ENCODE results near the gene OSBPL8. TPM values are rescaled to one million over a fixed set of nuclear protein-coding genes. Genes with fewer than 3 reads are reported as not detected.

The OSBPL8 gene
- polyA plus RNA-seq, 1 experiment: 31.2 TPM

DNA sequence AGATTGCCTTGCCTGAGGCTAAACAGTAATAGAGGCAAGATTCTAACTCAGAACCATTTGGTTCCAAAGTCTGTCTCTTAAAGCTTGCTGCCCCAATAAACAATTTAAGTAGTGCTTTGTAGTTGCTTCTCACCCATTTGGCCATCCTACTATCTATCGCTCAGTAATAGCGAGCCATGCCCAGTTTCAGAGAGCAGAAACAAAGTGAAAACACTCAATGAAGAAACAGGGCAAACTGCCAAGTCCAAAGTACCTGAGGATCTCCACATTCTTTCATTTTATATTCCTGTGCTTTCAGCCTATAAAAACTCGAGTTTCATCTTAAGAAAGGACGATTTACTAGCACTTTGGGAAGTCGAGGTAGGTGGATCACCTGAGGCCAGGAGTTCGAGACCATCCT is 108.0 kb downstream of the OSBPL8 start:
- no peak overlapping the region for H3K4me3 ChIP-seq (ENCODE audit: low read depth, low read length)
- ChIA-PET POLR2A (no interaction called here), CTCF (no interaction called here)
- DNase-seq (ENCODE audit: low read depth): no peak
- H3K27me3 ChIP-seq (ENCODE audit: control insufficient read depth, insufficient read depth, low read length): no peaks in the 10 kb centered on the region
- no peaks in the 10 kb centered on the region; the same call in 1 of the 2 replicates for H3K36me3 ChIP-seq (ENCODE audit: control insufficient read depth, insufficient read depth, low read length)
- TF ChIP-seq, protein P1, sequence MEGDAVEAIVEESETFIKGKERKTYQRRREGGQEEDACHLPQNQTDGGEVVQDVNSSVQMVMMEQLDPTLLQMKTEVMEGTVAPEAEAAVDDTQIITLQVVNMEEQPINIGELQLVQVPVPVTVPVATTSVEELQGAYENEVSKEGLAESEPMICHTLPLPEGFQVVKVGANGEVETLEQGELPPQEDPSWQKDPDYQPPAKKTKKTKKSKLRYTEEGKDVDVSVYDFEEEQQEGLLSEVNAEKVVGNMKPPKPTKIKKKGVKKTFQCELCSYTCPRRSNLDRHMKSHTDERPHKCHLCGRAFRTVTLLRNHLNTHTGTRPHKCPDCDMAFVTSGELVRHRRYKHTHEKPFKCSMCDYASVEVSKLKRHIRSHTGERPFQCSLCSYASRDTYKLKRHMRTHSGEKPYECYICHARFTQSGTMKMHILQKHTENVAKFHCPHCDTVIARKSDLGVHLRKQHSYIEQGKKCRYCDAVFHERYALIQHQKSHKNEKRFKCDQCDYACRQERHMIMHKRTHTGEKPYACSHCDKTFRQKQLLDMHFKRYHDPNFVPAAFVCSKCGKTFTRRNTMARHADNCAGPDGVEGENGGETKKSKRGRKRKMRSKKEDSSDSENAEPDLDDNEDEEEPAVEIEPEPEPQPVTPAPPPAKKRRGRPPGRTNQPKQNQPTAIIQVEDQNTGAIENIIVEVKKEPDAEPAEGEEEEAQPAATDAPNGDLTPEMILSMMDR (IDR thresholded peaks at IDR 0.05; ENCODE audit: insufficient read depth, low read depth, low read length): no peak

DNA sequence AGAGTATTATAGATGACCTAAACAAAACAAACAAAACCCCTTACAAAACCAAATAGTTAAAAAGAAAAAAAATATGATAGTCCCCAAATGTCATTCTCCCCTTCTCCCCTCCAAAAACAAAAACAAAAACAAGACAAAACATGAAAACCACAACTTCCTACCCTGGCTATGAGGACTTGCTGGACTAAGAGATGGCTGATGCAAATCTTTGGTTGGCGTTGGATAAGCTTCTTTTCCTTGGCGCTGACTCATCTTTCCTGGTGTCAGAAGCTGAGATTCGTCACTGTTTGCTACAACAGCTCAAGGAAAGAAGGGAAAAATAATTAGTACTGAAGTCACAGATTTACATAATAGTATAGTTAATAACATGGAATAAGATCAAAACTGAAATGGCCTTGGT is 108.9 kb downstream of the OSBPL8 start:
- no peak for DNase-seq (ENCODE audit: low read depth)
- TF ChIP-seq, protein P1 (IDR thresholded peaks at IDR 0.05; ENCODE audit: insufficient read depth, low read depth, low read length): no peak
- ChIA-PET POLR2A (no interaction called here), CTCF (no interaction called here)
- Histone ChIP-seq H3K4me3 (ENCODE audit: low read depth, low read length) (no peak overlapping the region), H3K36me3 (ENCODE audit: control insufficient read depth, insufficient read depth, low read length) (no peaks in the 10 kb centered on the region; the same call in 1 of the 2 replicates), H3K27me3 (ENCODE audit: control insufficient read depth, insufficient read depth, low read length) (no peaks in the 10 kb centered on the region)

DNA sequence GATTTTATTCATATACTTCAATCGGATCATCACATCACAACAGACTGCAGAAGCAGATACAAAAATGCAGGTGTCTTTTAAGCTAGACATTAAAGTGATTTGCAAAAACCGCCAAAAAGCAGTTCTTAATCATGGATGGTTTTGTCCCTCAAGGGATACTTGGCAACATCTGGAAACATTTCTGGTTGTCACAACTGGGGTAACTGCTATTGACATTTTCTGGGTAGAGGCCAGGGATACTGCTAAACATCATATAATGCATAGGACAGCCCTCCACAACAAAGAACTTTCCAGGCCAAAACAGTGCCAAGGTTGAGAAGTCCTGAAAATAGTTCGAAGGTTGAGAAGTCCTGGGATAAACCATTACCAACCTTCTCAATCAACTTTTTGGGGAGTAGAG is 109.6 kb downstream of the OSBPL8 start:
- POLR2A ChIA-PET: no interaction called here
- CTCF ChIA-PET: no interaction called here
- Histone ChIP-seq H3K4me3 (ENCODE audit: low read depth, low read length) (no peak overlapping the region), H3K27me3 (ENCODE audit: control insufficient read depth, insufficient read depth, low read length) (no peaks in the 10 kb centered on the region), H3K36me3 (ENCODE audit: control insufficient read depth, insufficient read depth, low read length) (no peaks in the 10 kb centered on the region; the same call in 1 of the 2 replicates)
- DNase-seq (ENCODE audit: low read depth): no peak
- TF ChIP-seq, protein P1 (IDR thresholded peaks at IDR 0.05; ENCODE audit: insufficient read depth, low read depth, low read length): no peak

GRCh38 chr12:76449583-76449982 is 110.0 kb downstream of the OSBPL8 start:
- POLR2A ChIA-PET: no interaction called here
- H3K27me3 ChIP-seq (ENCODE audit: control insufficient read depth, insufficient read depth, low read length): no peaks in the 10 kb centered on the region
- no peak overlapping the region for H3K4me3 ChIP-seq (ENCODE audit: low read depth, low read length)
- CTCF ChIA-PET: no interaction called here
- no peak for DNase-seq (ENCODE audit: low read depth)
- no peaks in the 10 kb centered on the region; the same call in 1 of the 2 replicates for H3K36me3 ChIP-seq (ENCODE audit: control insufficient read depth, insufficient read depth, low read length)
- TF ChIP-seq, protein P1 (IDR thresholded peaks at IDR 0.05; ENCODE audit: insufficient read depth, low read depth, low read length): no peak

- TF ChIP-seq, protein P1 (IDR thresholded peaks at IDR 0.05; ENCODE audit: insufficient read depth, low read depth, low read length): no peak
- Histone ChIP-seq H3K36me3 (ENCODE audit: control insufficient read depth, insufficient read depth, low read length) (no peaks in the 10 kb centered on the region; the same call in 1 of the 2 replicates), H3K4me3 (ENCODE audit: low read depth, low read length) (no peak overlapping the region), H3K27me3 (ENCODE audit: control insufficient read depth, insufficient read depth, low read length) (no peaks in the 10 kb centered on the region)
- ChIA-PET CTCF (no interaction called here), POLR2A (no interaction called here)
- no peak for DNase-seq (ENCODE audit: low read depth)
Observed at GRCh38 chr12:76449016-76449415, 110.6 kb downstream of the OSBPL8 start.
